Activated T-cell treated with anti-CD3 and anti-CD28 coated beads, Interleukin-2, amount 50 U/mL, for 24 hours (primary cell): Measurements from ENCODE around the gene MS4A15.
"Not testable (repeated sequence)": the region's sequence is repeated elsewhere in the genome, so short reads cannot be mapped to it uniquely, and the experiment has no call there.

Experiments
- DNase-seq: peaks from one replicate; pipeline ENCODE4 v3.0.0-alpha.2; 2020
- H3K27ac Mint-ChIP-seq: 2 replicates; pipeline ENCODE4 v1.8.0; 2020; ENCODE audit warnings: mild to moderate bottlenecking, mixed read lengths
- H3K27me3 Mint-ChIP-seq: 2 replicates; pipeline ENCODE4 v1.8.0; 2020; ENCODE audit warnings: mixed read lengths
- H3K36me3 Mint-ChIP-seq: 2 replicates; pipeline ENCODE4 v1.8.0; 2020; ENCODE audit warnings: low read depth, mixed read lengths
- H3K4me1 Mint-ChIP-seq: 2 replicates; pipeline ENCODE4 v1.8.0; 2020; ENCODE audit warnings: low read depth, mixed read lengths
- H3K4me3 Mint-ChIP-seq: 2 replicates; pipeline ENCODE4 v1.8.0; 2020; ENCODE audit warnings: mild to moderate bottlenecking, moderate library complexity, mixed read lengths
- H3K9me3 Mint-ChIP-seq: 2 replicates; pipeline ENCODE4 v1.8.0; 2020; ENCODE audit warnings: mixed read lengths

Gene MS4A15

DNA sequence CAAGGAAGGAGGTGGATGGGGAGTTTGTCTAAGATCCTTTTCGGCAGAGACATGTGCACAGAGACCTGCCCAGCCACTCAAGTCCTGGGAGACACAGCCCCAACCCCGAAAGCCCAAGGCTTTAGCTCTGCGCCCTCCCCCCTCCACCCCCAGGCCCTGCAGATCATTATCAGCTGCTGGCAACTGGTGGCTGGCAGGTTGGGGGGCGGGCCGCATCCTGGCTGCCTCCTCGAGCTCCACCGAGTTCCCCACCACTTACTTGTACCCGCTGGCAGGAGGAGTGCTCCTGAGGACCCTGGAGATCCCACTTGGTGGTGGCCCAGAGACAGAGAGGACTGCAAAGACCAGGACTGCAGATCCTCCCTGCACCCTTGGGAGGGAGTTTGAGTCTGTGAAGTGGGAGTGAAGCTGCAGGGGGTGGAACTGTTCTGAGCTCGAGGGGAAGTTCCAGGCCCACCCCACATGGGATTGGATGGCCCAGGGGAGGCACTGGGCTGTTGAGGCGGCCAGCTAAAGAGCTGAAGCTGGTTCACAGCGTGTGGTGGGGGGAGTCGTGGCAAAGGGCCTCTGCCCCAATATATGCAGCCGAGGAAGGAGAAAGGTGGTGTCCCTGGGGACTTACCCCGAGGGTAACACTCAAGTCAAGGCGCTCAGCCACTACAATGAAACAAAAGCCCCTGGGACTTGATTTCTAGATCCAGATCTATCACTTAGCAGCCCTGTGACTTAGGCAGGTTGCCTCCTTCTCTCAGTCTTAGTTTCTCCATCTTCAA, 65.3 kb downstream of the MS4A15 start:
- no peak overlapping the region for H3K4me3 Mint-ChIP-seq
- H3K9me3 Mint-ChIP-seq = no peaks in the 10 kb centered on the region
- DNase-seq = no peak
- peaks cover 3% of the 10 kb centered on the region for H3K27me3 Mint-ChIP-seq
- H3K27ac Mint-ChIP-seq = no peak overlapping the region
- no peaks in the 10 kb centered on the region for H3K36me3 Mint-ChIP-seq
- no peaks in the 10 kb centered on the region for H3K4me1 Mint-ChIP-seq

DNA sequence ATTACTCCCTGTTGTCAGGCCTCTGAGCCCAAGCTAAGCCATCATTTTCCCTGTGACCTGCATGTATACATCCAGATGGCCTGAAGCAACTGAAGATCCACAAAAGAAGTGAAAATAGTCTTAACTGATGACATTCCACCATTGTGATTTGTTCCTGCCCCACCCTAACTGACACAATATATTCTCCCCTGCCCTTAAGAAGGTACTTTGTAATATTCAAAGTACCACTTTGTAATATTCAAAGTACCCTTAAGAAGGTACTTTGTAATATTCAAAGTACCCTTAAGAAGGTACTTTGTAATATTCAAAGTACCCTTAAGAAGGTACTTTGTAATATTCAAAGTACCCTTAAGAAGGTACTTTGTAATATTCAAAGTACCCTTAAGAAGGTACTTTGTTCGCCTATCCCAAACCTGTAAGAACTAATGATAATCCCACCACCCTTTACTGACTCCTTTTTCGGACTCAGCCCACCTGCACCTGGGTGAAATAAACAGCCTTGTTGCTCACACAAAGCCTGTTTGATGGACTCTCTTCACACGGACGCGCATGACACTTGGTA, 67.2 kb downstream of the MS4A15 start:
- not testable (repeated sequence) for DNase-seq, H3K9me3 Mint-ChIP-seq, H3K27ac Mint-ChIP-seq, H3K36me3 Mint-ChIP-seq, H3K27me3 Mint-ChIP-seq, H3K4me1 Mint-ChIP-seq, H3K4me3 Mint-ChIP-seq

DNA sequence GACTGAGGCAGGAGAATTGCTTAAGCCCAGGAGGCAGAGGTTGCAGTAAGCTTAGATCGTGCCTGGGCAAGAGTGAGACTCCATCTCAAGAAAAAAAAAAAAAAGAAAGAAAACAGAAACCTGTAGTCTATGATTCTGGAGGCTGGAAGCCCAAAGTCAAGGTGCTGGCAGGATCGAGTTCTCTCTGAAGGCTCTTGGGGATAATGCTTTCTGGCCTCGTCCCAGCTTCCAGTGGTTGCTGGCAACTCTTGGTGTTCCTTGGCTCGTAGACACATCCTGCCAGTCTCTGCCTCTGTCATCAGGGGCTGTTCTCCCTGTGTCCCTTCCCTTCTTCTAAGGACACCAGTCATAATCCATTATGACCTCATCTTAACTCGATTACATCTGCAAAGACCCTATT, 68.5 kb downstream of the MS4A15 start:
- Mint-ChIP-seq H3K4me1 (no peaks in the 10 kb centered on the region), H3K27ac (no peak overlapping the region), H3K27me3 (peaks cover 3% of the 10 kb centered on the region), H3K9me3 (no peaks in the 10 kb centered on the region), H3K36me3 (no peaks in the 10 kb centered on the region), H3K4me3 (no peak overlapping the region)
- no peak for DNase-seq

DNA sequence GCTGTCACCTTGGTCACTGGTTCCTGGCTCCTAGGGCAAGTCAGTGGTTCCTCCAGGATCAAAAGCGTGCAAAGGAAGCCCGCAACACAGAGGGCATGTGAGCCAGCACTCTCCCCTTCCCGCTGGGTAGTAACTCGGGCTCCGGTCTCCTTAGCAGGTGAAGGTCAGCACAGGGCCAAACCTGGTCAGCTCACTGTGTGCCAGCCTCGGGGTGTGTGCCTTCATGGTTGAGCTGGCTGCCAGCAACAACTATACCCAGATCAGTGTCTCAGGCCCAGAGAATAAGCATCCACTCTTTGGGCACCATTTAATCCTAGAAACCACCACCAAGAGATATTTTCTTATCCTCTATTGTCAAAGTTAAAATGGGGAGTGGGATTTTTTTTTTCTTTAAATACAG, 69.1 kb downstream of the MS4A15 start:
- DNase-seq = no peak
- H3K9me3 Mint-ChIP-seq = no peaks in the 10 kb centered on the region
- H3K36me3 Mint-ChIP-seq = no peaks in the 10 kb centered on the region
- H3K27ac Mint-ChIP-seq = no peak overlapping the region
- H3K27me3 Mint-ChIP-seq = peaks cover 3% of the 10 kb centered on the region
- no peak overlapping the region for H3K4me3 Mint-ChIP-seq
- no peaks in the 10 kb centered on the region for H3K4me1 Mint-ChIP-seq
